ENCODE results near the gene ERCC3.

DNA sequence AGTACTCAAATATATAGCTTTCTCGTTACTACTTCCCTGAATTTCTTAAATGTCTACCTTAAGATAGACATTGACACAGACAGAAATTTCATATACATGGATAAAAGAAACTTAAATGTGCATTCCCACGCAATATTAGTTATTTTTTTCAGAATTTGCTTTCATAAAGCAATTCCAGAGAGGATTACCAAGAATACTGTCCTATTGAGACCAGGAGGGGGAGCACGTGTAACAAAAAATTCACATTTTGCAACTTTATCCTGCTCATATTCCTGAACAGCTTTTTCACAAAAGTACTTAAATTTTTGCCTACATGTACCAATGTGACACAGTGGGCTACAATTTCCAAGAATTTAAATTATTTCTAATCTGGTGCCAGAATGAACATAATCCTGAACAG, 30.7 kb upstream of the ERCC3 start:
- TF ChIP-seq TAF1 (IDR thresholded peaks at IDR 0.05; ENCODE audit: borderline replicate concordance, low read depth, low read length) (no peak), POLR2A (IDR thresholded peaks at IDR 0.05; ENCODE audit: low read depth, low read length) (no peak), POLR2AphosphoS5 (IDR thresholded peaks at IDR 0.05; ENCODE audit: low read depth, low read length) (no peak)
